MM.1S (cell line): ENCODE data around the gene ARFGEF3.

ENCODE experiments used
- EZH2 ChIP-seq: fragments of 300-600 bp; sonication (generic); optimal IDR thresholded peaks from 2 replicates; pipeline ENCODE3; 2017; ENCODE audit warnings: low read depth, mild to moderate bottlenecking, antibody characterized with exemption, low read length, mixed read lengths
- EZH2phosphoT487 ChIP-seq: fragments of 300-600 bp; sonication (generic); IDR thresholded peaks from 2 replicates; pipeline ENCODE4 v1.6.1; 2018; ENCODE audit warnings: antibody characterized with exemption, low read length
- TF ChIP-seq, protein P1 (sequence below): fragments of 300-600 bp; sonication (generic); IDR thresholded peaks from 2 replicates; pipeline ENCODE4 v1.5.1; 2016; ENCODE audit warnings: antibody characterized with exemption, low read length, mixed read lengths

DNA sequence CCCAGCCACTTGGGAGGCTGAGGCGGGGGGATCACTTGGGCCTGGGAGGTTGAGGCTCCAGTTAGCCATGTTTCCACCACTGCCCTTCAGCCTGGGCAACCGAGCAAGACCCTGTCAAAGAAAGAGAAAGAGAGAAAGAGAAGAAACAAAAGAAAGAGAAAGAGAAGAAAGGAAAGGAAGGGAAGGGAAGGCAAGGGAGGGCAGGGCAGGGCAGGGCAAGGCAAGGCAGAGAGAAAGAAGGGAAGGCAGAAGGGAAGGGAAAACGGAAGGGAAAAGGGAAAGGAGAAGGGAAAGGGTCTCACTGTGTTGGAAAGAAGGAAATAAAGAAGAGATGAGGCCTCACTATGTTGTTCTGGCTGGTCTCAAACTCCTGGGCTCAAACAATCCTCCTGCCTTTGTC, 104.4 kb downstream of the ARFGEF3 start:
- TF ChIP-seq, protein P1, sequence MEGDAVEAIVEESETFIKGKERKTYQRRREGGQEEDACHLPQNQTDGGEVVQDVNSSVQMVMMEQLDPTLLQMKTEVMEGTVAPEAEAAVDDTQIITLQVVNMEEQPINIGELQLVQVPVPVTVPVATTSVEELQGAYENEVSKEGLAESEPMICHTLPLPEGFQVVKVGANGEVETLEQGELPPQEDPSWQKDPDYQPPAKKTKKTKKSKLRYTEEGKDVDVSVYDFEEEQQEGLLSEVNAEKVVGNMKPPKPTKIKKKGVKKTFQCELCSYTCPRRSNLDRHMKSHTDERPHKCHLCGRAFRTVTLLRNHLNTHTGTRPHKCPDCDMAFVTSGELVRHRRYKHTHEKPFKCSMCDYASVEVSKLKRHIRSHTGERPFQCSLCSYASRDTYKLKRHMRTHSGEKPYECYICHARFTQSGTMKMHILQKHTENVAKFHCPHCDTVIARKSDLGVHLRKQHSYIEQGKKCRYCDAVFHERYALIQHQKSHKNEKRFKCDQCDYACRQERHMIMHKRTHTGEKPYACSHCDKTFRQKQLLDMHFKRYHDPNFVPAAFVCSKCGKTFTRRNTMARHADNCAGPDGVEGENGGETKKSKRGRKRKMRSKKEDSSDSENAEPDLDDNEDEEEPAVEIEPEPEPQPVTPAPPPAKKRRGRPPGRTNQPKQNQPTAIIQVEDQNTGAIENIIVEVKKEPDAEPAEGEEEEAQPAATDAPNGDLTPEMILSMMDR: no peak
- no peak for TF ChIP-seq EZH2phosphoT487
- TF ChIP-seq EZH2: no peak
